GM12874 (cell line): ENCODE measurements around the gene CYP2C8.

ENCODE experiments used
- CTCF ChIP-seq: IDR thresholded peaks from 2 replicates; pipeline ENCODE4 v1.5.1; 2011; ENCODE audit warnings: low read depth, mild to moderate bottlenecking, control low read depth, low read length, moderate library complexity; ENCODE audit not compliant: insufficient read depth

CYP2C8 gene

GRCh38 chr10:94992811-94993210, 76.5 kb downstream of the CYP2C8 start:
- no peak for TF ChIP-seq CTCF

- TF ChIP-seq CTCF = no peak
Measured at GRCh38 chr10:94991243-94991888, 77.9 kb downstream of the CYP2C8 start.

GRCh38 chr10:94989192-94989591, 80.1 kb downstream of the CYP2C8 start:
- no peak for TF ChIP-seq CTCF
